ENCODE data around the gene SARS2. TPM values are rescaled to one million over a fixed set of nuclear protein-coding genes. Genes with fewer than 3 reads are reported as not detected.

Gene SARS2
- total RNA-seq, 1 experiment from 2014 or later: 23.6 TPM

DNA sequence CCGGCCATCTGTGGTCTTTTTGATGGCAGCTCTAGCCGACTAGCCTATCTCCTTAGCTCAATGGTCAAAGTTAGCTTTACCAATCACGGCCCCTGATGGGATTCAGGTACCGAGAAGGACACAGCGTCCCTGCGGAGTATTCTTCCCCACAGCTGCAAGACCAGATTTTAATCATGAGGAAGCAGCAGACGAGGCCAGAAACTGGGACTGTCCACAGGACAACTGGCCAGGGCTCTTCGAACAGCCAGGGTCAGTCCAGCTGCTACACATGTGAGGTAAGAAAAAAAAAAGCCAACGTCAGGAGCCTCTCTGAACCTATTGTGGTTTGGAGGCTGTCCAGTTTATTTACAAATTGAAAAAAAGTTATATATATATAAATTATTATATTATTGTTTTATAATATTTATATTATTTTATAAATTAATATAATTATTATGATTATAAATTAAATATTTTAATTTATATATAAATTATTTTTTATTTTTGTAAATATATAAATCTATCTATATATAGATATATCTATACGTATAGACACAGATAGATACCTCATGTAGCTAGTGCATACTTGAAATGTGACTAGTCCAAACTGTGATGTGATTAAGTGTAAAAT, 63.3 kb downstream of the SARS2 start:
- intact Hi-C loops (cut with micrococcal nuclease): no loop called here
- no TSS peak for BruUV-seq (replicated peaks)
- peaks cover 10% of the 10 kb centered on the region for H3K4me1 Mint-ChIP-seq (ENCODE audit: insufficient read depth, unreplicated experiment)
- H3K27ac Mint-ChIP-seq (ENCODE audit: low read depth, unreplicated experiment): no peak overlapping the region
- H3K4me3 Mint-ChIP-seq (ENCODE audit: unreplicated experiment): no peak overlapping the region
- no peak for DNase-seq (ENCODE audit: unreplicated experiment)
- H3K27me3 Mint-ChIP-seq (ENCODE audit: insufficient read depth, unreplicated experiment): no peaks in the 10 kb centered on the region
- no peaks in the 10 kb centered on the region for H3K36me3 Mint-ChIP-seq (ENCODE audit: insufficient read depth, unreplicated experiment)
- POLR2A ChIA-PET: interaction anchor here (0.6 to 1.6 kb wide), 4 partner anchors 9 to 1643 kb away, joined by 3 to 5 read pairs (median 4); partner anchors contain the start of gene NFKBIB
- TF ChIP-seq, protein P1, sequence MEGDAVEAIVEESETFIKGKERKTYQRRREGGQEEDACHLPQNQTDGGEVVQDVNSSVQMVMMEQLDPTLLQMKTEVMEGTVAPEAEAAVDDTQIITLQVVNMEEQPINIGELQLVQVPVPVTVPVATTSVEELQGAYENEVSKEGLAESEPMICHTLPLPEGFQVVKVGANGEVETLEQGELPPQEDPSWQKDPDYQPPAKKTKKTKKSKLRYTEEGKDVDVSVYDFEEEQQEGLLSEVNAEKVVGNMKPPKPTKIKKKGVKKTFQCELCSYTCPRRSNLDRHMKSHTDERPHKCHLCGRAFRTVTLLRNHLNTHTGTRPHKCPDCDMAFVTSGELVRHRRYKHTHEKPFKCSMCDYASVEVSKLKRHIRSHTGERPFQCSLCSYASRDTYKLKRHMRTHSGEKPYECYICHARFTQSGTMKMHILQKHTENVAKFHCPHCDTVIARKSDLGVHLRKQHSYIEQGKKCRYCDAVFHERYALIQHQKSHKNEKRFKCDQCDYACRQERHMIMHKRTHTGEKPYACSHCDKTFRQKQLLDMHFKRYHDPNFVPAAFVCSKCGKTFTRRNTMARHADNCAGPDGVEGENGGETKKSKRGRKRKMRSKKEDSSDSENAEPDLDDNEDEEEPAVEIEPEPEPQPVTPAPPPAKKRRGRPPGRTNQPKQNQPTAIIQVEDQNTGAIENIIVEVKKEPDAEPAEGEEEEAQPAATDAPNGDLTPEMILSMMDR (IDR thresholded peaks at IDR 0.05; ENCODE audit: unreplicated experiment): no peak
- H3K9me3 Mint-ChIP-seq (ENCODE audit: unreplicated experiment): no peaks in the 10 kb centered on the region
- CTCF ChIA-PET: interaction anchor here (0.6 kb wide), 1 partner anchor 18 kb away, joined by 3 read pairs; no protein-coding TSS in a partner anchor

Other genes starting within 250 kb of the SARS2 start
- gene CAPN12, start 186.3 kb downstream of the SARS2 start, total RNA-seq (2022): not detected in 2 replicates
- gene LGALS7, start 157.2 kb downstream of the SARS2 start, total RNA-seq (2022): 1.1 TPM in 1 of 2 replicates, not detected in the other
- 2.5 and 2.6 TPM in 2 replicates for gene LGALS7B, start 141.6 kb downstream of the SARS2 start, total RNA-seq (2022)
- 0.61 TPM in 1 of 2 replicates, not detected in the other for gene LGALS4, start 117.8 kb downstream of the SARS2 start, total RNA-seq (2022)
- gene ECH1, start 99.0 kb downstream of the SARS2 start, total RNA-seq (2022): 109 and 130 TPM in 2 replicates
- 288 and 421 TPM in 2 replicates for gene HNRNPL, start 80.8 kb downstream of the SARS2 start, total RNA-seq (2022)
- gene RINL, start 52.5 kb downstream of the SARS2 start, total RNA-seq (2022): 3.7 and 4.7 TPM in 2 replicates
- gene SIRT2, start 31.1 kb downstream of the SARS2 start, total RNA-seq (2022): 35.5 and 37.4 TPM in 2 replicates
- gene NFKBIB, start 30.8 kb downstream of the SARS2 start, total RNA-seq (2022): 45.1 and 45.4 TPM in 2 replicates
- 0.39 TPM in 1 of 2 replicates, not detected in the other for gene CCER2, start 18.6 kb downstream of the SARS2 start, total RNA-seq (2022)
- gene MRPS12, start 181 bp upstream of the SARS2 start, total RNA-seq (2022): 38.1 and 53.3 TPM in 2 replicates
- gene FBXO17, start 45.0 kb upstream of the SARS2 start, total RNA-seq (2022): 5.2 and 5.8 TPM in 2 replicates
- gene FBXO27, start 101.8 kb upstream of the SARS2 start, total RNA-seq (2022): 0.28 TPM in 1 of 2 replicates, not detected in the other
- not detected in 2 replicates for gene ACP7, start 153.6 kb upstream of the SARS2 start, total RNA-seq (2022)
- gene PAK4, start 195.0 kb upstream of the SARS2 start, total RNA-seq (2022): 28.4 and 29.5 TPM in 2 replicates

All from MCF 10A (cell line).